NCI-H146 treated with DMSO at 0.1 percent for 48 hours (cell line): ENCODE results near the gene LRRN2.
A peak's percentile ranks its signal among the peaks of the same experiment; 100 is the strongest.

Source experiments
- DNase-seq: peaks from one replicate; lab custom pipeline; 2025; ENCODE audit not compliant: unreplicated experiment; lab: John Stamatoyannopoulos, UW

Gene LRRN2

DNA sequence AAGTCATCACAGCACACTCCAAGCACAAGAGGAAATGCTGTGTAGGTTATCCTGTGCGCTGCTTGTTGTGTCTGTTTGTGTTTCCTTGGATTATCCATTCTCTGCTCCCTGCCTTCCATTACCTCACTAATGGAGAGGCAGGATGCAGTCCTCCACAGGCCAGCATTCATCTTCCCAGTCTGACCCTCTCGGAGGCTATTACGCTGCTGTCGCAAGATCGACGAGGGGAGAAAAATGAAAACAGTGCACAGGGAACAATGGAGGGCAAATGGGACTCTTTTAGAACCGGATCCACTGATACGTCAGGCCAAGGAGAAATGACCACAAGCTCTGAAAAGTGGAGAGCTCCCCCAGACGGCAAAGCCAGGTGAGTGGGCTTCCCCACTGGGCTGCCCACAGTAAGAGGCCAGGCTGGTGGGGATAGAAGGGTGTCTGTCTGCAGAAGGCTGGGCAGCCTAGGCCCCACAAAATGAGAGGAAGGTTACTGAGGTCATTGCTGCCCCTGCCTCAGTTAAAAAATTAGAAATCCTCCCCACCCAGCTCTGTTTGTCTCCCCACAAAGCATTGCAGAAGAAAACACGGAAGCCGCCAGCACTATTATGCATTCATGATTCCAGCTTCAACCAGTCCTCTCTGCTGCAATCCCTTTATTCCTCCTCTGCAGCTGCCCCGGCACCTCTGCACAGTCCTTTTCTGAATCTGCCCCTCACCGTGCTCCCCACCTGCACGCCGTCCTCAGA is 21.7 kb downstream of the LRRN2 start:
- no peak for DNase-seq

GRCh38 chr1:204662530-204662929 is 23.0 kb downstream of the LRRN2 start:
- no peak for DNase-seq

DNA sequence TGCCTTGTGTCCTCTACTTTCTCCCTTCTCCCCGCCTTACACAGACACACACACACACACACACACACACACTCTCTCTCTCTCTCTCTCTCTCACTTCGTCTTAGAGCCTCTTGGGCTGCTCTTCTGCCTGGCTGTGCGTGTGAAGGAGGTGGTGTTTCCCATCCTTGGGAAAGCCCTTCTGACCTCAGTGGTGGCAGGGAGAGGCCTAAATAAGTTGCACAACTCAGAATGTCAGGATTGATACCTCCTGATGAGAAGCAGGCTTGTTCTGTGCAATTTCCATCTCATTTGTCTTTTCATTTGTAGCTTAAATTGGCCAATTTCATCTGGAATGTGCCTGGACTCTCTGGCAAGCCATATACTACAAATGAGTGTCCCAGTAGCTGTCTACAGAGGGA is 25.0 kb downstream of the LRRN2 start:
- no peak for DNase-seq

DNA sequence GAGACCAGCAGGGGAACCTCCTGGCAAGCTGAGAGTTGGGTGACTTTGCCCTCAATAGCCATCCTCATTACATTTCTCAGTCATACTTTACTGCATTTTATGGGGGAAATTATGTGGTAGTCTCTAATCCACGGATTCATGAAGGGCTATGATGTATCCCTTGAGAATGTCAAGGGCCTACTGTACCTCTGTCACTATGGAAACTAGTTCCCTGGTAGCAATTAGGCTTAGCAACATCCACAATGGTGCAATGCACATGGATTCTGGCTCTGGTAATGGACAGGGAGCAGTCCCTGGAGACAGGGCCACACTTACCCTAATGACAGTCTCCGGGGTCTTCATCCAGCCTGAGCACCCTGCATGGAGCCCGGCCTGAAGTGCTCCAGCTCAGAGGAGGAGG is 26.5 kb downstream of the LRRN2 start:
- no peak for DNase-seq

- DNase-seq: no peak
These were observed 27.2 kb downstream of the LRRN2 start for GRCh38 chr1:204658295-204658694.

- no peak for DNase-seq
These were observed 31.8 kb downstream of the LRRN2 start for GRCh38 chr1:204653590-204654340.

DNA sequence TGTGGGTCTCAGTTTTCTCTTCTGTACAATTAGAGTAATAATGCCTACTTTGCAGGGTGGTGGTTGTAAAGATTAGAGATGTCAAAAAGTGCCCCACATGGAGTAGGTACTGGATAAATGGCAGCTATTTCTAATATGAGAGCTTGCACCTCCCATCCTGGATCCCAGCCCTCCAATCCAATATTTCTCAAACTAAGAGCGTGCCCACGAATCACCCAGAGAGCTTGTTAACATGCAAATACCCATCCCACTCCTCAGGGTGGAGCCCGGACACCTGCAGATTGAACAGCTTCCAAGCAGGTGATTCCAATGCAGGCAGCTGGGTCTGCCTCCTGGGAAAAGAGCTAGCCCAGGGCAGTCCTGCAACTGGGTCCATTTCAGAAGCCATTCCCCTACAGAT is 33.0 kb downstream of the LRRN2 start:
- DNase-seq: peak; percentile 45

DNA sequence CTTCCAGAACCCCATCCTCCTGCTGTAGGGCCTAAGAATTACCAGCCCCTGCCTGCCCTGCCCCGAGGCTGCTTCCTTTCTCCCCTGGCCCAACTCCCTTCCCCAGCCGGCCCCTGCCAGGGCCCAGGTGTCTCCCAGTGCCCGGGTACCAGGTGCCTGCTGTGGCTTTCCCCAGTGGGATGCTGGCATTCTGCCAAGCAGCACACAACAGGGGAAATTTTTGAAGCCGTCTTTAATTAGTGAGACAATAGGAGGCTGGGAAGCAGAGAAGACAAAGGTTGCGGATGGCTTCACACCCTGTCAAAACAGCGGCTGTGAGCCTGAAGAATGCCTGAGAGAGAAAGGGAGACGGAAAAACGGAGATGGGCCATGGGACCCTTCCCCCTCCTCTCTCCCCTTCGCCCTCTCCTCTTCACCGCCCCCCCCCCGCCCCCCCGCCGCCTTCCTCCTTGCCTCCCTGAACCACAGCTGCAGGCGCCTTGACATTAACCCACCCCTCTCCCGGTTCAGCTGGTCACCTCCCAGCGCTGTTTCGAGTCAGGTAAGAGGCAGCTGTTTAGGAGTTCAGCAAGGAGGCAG is 33.6 kb downstream of the LRRN2 start:
- peak; percentile 57 for DNase-seq

- DNase-seq: no peak
These were observed 34.5 kb downstream of the LRRN2 start for GRCh38 chr1:204650911-204651570.

DNA sequence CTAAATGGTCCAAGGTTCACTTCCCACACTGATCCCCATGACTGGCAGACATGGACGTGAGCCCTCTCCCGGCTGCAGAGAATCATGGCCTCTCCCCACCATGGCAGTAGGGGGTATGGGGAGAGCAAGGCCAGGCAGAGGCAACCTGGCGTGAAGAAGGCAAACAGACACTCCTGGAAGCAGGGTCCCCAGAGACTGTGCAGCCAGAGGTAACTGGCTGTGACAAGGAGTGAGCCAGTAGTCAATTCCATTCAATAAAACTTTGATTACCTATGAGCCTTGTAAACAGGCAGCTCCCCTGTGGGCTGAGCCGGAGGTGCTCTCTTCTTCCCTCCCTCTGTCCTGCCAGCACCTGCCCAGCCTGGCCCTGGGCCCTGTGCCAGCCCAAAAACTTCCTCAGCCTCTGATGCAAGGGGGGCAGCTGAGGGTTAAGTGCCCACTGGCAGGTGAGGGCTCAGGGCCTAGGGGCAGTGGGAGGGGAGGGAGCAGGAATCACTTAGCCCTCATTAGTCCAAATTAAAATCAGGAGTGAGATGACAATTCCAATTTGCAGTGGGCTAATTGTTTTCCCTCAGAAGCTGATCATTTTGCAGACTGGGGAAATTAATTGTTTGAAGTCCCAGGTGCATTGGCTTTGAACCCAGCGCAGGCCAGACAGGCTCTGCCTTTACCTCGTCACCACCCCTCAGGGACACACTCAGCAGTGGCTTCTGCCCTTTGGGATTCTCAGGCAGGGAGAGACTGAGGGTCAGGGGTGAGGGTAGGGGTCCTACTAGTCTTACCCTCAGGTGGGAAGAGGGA is 35.6 kb downstream of the LRRN2 start:
- DNase-seq: peak; percentile 53

DNA sequence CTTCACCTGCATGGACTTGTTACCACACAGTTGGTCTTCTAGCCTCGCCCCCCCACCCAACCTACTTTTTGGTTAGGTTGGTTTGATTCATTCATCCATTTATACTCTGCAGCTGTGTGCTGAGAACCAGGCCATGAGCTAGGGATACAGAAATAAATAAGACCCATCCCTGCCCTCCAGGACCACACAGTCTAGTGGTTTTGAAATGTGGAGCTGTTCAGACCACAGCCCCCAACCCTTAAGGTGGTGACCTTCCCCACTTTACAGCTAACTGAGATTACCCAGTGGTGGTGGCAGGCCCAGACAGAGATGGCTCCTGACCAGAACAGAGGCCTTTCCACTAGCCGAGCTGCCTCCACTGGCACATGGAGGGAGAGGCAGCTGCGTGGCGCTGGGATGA is 37.0 kb downstream of the LRRN2 start:
- no peak for DNase-seq

- DNase-seq: no peak
These were observed 37.8 kb downstream of the LRRN2 start for GRCh38 chr1:204647805-204648153.

- no peak for DNase-seq
These were observed 38.3 kb downstream of the LRRN2 start for GRCh38 chr1:204647114-204647804.

- DNase-seq: no peak
These were observed 39.9 kb downstream of the LRRN2 start for GRCh38 chr1:204645666-204646065.

GRCh38 chr1:204645251-204645650 is 40.3 kb downstream of the LRRN2 start:
- no peak for DNase-seq

DNA sequence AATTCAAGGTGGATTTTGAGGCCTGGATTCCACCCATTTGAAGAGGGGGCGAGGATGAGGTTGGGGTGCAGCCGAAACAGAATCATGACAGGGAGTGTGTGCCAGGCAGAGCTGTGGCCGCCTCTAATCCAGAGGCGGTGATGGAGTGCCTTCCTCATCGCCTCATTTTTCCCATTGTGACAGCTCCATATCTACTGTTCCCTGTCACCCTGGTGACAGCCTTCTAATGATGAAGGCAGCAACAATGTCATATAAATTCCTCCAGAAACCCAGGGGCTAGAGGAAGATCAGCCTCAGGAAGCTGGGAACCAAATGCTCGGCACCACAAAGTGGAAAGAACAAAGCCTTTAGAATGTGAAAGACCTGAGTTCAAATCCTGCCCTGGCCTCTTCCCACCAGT is 42.0 kb downstream of the LRRN2 start:
- no peak for DNase-seq

GRCh38 chr1:204641936-204642335 is 43.6 kb downstream of the LRRN2 start:
- DNase-seq: no peak

GRCh38 chr1:204641455-204641854 is 44.1 kb downstream of the LRRN2 start:
- DNase-seq: no peak

GRCh38 chr1:204640578-204640977 is 45.0 kb downstream of the LRRN2 start:
- DNase-seq: no peak

- no peak for DNase-seq
These were observed 51.2 kb downstream of the LRRN2 start for GRCh38 chr1:204634260-204634910.
